HL-60/S4 treated with retinoic acid at 250 ng/mL for 4 days and 3 days (cell line): Measurements from ENCODE around the gene DOP1B.
"Not testable (repeated sequence)": the region's sequence is repeated elsewhere in the genome, so short reads cannot be mapped to it uniquely, and the experiment has no call there.

Source experiments
- in situ Hi-C: fragments of 300-500 bp; cut with MboI; formaldehyde crosslinking; loops from 2 replicates; pipeline ENCODE4 v1.7.0; 2022; ENCODE audit warnings: low sequenced_read_pairs

DOP1B gene

GRCh38 chr21:36156815-36157670 is at the start of gene DOP1B:
Gene DOP1B (plus strand): TSS chr21:36156824. CDS start chr21:36164734, 7,910 bp downstream.
- in situ Hi-C loops, result no loop called here

GRCh38 chr21:36109868-36110267 is 46.8 kb upstream of the DOP1B start:
- in situ Hi-C loops, result no loop called here

GRCh38 chr21:36111238-36111637 is 45.4 kb upstream of the DOP1B start:
- in situ Hi-C loops, result no loop called here

GRCh38 chr21:36113647-36114428 is 42.8 kb upstream of the DOP1B start:
- in situ Hi-C loops, result no loop called here

GRCh38 chr21:36115138-36115730 is 41.4 kb upstream of the DOP1B start:
- in situ Hi-C loops, result no loop called here

GRCh38 chr21:36117286-36117741 is 39.3 kb upstream of the DOP1B start:
- in situ Hi-C loops, result no loop called here

- in situ Hi-C loops, result no loop called here
These were observed 36.2 kb upstream of the DOP1B start for GRCh38 chr21:36120304-36120888.

GRCh38 chr21:36122977-36123376 is 33.6 kb upstream of the DOP1B start:
- in situ Hi-C loops, result no loop called here

- in situ Hi-C loops, result no loop called here
These were observed 32.2 kb upstream of the DOP1B start for GRCh38 chr21:36124395-36124794.

GRCh38 chr21:36125512-36126207 is 31.0 kb upstream of the DOP1B start:
- in situ Hi-C loops, result no loop called here

- in situ Hi-C loops, result no loop called here
These were observed 30.4 kb upstream of the DOP1B start for GRCh38 chr21:36126208-36126565.

- in situ Hi-C loops, result no loop called here
These were observed 30.0 kb upstream of the DOP1B start for GRCh38 chr21:36126621-36127110.

- in situ Hi-C loops, result no loop called here
These were observed 29.2 kb upstream of the DOP1B start for GRCh38 chr21:36127250-36127904.

GRCh38 chr21:36127977-36128376 is 28.6 kb upstream of the DOP1B start:
- in situ Hi-C loops, result no loop called here

GRCh38 chr21:36129219-36129618 is 27.4 kb upstream of the DOP1B start:
- in situ Hi-C loops, result no loop called here

GRCh38 chr21:36130414-36130762 is 26.2 kb upstream of the DOP1B start:
- in situ Hi-C loops, result not testable (repeated sequence)

GRCh38 chr21:36130839-36131238 is 25.8 kb upstream of the DOP1B start:
- in situ Hi-C loops, result not testable (repeated sequence)

GRCh38 chr21:36132696-36133095 is 23.9 kb upstream of the DOP1B start:
- in situ Hi-C loops, result no loop called here

- in situ Hi-C loops, result no loop called here
These were observed 21.7 kb upstream of the DOP1B start, which contains the start of gene CBR3 for GRCh38 chr21:36134803-36135390. Gene CBR3 (plus strand): TSS chr21:36135079. CDS start chr21:36135193, 114 bp downstream.
